ENCODE measurements around the gene KAT2B. TPM values are rescaled to one million over a fixed set of nuclear protein-coding genes. Genes with fewer than 3 reads are reported as not detected.

Gene KAT2B
- polyA plus RNA-seq, 1 experiment = 4.5 TPM

- no peak for TF ChIP-seq CTCF (IDR thresholded peaks at IDR 0.05; ENCODE audit: insufficient read depth, low read depth, low read length)
- POLR2A ChIA-PET = no interaction called here
- CTCF ChIA-PET = no interaction called here
Measured at GRCh38 chr3:20100151-20100550, 59.9 kb downstream of the KAT2B start.

DNA sequence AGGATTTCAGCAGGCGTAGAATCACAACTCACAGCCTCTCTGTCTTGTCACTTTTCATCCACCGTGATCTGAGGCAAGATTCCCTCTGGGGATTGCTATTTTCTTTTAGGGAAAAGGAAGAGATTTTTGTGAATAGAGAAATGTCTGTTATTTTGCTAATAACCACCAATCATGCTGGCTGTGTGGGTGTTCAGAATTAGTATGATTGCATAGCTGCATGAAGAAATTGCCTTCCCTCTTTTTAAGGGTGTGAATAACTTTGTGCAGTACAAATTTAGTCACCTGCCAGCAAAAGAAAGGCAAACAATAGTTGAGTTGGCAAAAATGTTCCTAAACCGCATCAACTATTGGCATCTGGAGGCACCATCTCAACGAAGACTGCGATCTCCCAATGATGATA is 60.8 kb downstream of the KAT2B start:
- no peak for TF ChIP-seq CTCF (IDR thresholded peaks at IDR 0.05; ENCODE audit: insufficient read depth, low read depth, low read length)
- no peaks in the 10 kb centered on the region for H3K36me3 ChIP-seq (ENCODE audit: control insufficient read depth, insufficient read depth, low read length)
- ChIA-PET POLR2A (no interaction called here), CTCF (no interaction called here)
- no peak for DNase-seq (ENCODE audit: low read depth)
- no peaks in the 10 kb centered on the region for H3K27me3 ChIP-seq (ENCODE audit: control insufficient read depth, insufficient read depth, low read length)
- H3K4me3 ChIP-seq (ENCODE audit: low read depth, low read length) = no peak overlapping the region

More at GRCh38 chr3:20100151-20100550, 59.9 kb downstream of the KAT2B start:
- Histone ChIP-seq H3K36me3 (ENCODE audit: control insufficient read depth, insufficient read depth, low read length) (no peaks in the 10 kb centered on the region), H3K27me3 (ENCODE audit: control insufficient read depth, insufficient read depth, low read length) (no peaks in the 10 kb centered on the region), H3K4me3 (ENCODE audit: low read depth, low read length) (no peak overlapping the region)
- DNase-seq (ENCODE audit: low read depth) = no peak

GRCh38 chr3:20103731-20104130 is 63.5 kb downstream of the KAT2B start:
- H3K4me3 ChIP-seq (ENCODE audit: low read depth, low read length) = no peak overlapping the region
- no peaks in the 10 kb centered on the region for H3K36me3 ChIP-seq (ENCODE audit: control insufficient read depth, insufficient read depth, low read length)
- DNase-seq (ENCODE audit: low read depth) = no peak
- TF ChIP-seq CTCF (IDR thresholded peaks at IDR 0.05; ENCODE audit: insufficient read depth, low read depth, low read length) = no peak
- no peaks in the 10 kb centered on the region for H3K27me3 ChIP-seq (ENCODE audit: control insufficient read depth, insufficient read depth, low read length)
- CTCF ChIA-PET = interaction anchor here (0.7 to 0.8 kb wide), 2 partner anchors 10 to 14 kb away, joined by 3 read pairs; no protein-coding TSS in a partner anchor
- POLR2A ChIA-PET = no interaction called here

- ChIA-PET CTCF (no interaction called here), POLR2A (no interaction called here)
- H3K36me3 ChIP-seq (ENCODE audit: control insufficient read depth, insufficient read depth, low read length) = no peaks in the 10 kb centered on the region
- no peak overlapping the region for H3K4me3 ChIP-seq (ENCODE audit: low read depth, low read length)
- no peak for DNase-seq (ENCODE audit: low read depth)
- no peak for TF ChIP-seq CTCF (IDR thresholded peaks at IDR 0.05; ENCODE audit: insufficient read depth, low read depth, low read length)
- no peaks in the 10 kb centered on the region for H3K27me3 ChIP-seq (ENCODE audit: control insufficient read depth, insufficient read depth, low read length)
Measured at GRCh38 chr3:20104167-20104661, 64.0 kb downstream of the KAT2B start.

DNA sequence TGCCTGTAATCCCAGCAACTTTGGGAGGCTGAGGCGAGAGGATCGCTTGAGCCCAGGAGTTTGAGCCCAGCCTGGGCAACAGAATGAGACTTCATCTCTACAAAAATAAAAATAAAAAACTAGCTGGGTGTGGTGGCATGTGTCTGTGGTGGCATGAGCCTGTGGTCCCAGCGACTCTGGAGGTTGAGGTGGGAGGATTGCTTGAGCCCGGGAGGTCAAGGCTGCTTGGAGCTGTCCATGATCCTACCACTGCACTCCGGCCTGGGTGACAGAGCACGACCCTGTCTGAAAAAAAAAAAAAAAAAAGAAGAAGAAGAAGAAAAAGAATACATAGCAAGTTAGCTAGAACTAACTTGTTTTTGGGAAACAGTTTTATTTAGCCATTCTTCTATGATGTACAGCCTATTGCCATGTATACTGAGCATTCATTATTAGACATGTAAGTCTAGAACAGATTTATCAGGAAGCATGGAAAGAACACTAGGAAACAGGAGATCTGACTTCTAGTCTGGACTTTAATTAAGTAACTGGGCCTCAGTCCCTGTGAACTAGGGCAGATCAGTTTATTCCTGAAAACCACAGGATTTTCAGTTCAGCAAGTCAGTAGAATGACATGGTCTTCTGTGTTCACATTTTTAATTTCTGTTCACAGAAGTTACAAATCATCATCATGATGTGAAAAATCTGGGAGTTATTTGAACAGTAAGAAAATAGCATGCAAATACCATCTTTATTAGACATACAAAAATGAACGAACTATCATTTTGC is 65.5 kb downstream of the KAT2B start:
- TF ChIP-seq CTCF (IDR thresholded peaks at IDR 0.05; ENCODE audit: insufficient read depth, low read depth, low read length) = no peak
- CTCF ChIA-PET = no interaction called here
- H3K27me3 ChIP-seq (ENCODE audit: control insufficient read depth, insufficient read depth, low read length) = no peaks in the 10 kb centered on the region
- POLR2A ChIA-PET = no interaction called here
- H3K36me3 ChIP-seq (ENCODE audit: control insufficient read depth, insufficient read depth, low read length) = no peaks in the 10 kb centered on the region
- H3K4me3 ChIP-seq (ENCODE audit: low read depth, low read length) = no peak overlapping the region
- DNase-seq (ENCODE audit: low read depth) = no peak

Data from BJ (cell line).